HCT116 (cell line): ENCODE data around the gene SP100. TPM values are rescaled to one million over a fixed set of nuclear protein-coding genes. Genes with fewer than 3 reads are reported as not detected.

Experiments
- ATAC-seq: fragments of 200-7000 bp; cut with Tn5 transposase; 2 replicates; pipeline ENCODE4 v1.9.1; 2020; ENCODE audit warnings: mild to moderate bottlenecking, moderate library complexity
- BruUV-seq: library from RNA; stranded (reverse); fragments of 400-500 nt; replicated peaks from 2 replicates; lab custom pipeline; 2021; lab: Mats Ljungman, UMichigan
- CTCF ChIA-PET: fragments of 300-600 bp; sonication (Branson Sonifier 250); formaldehyde crosslinking; loops from one replicate; lab custom pipeline; 2021; ENCODE audit warnings: antibody characterized with exemption; lab: Charles Lee
- POLR2A ChIA-PET: fragments of 300-600, 350-600 bp; sonication (Branson Sonifier 250); formaldehyde crosslinking; loops from one replicate; lab custom pipeline; 2021; ENCODE audit warnings: antibody characterized with exemption; lab: Charles Lee
- RAD21 ChIA-PET, 2 experiments: fragments of 300-600 bp; sonication (Branson Sonifier 250); formaldehyde crosslinking; loops; one replicate each; lab custom pipeline; 2023; ENCODE audit warnings: low total read pairs in 2 of 2; ENCODE audit not compliant: uncharacterized antibody in 2 of 2, unreplicated experiment in 2 of 2, low non-redundant PET in 1 of 2; lab: Charles Lee
- DNase-seq: peaks from one replicate; pipeline ENCODE4 v3.0.0-alpha.2; 2010; ENCODE audit warnings: low read depth, low spot score
- H2AFZ ChIP-seq: fragments of 200-600 bp; shearing (Covaris generic), sonication (generic); 2 replicates; pipeline ENCODE4 v1.6.1; 2017; ENCODE audit warnings: low read depth, mixed run types, mixed read lengths, antibody characterized with exemption, low read length; ENCODE audit not compliant: poor library complexity, severe bottlenecking
- H3K27ac ChIP-seq: 2 replicates; pipeline ENCODE4 v1.5.1; 2012; ENCODE audit warnings: low read depth, low read length
- H3K27me3 ChIP-seq: fragments of 200-600 bp; sonication (generic); 2 replicates; pipeline ENCODE4 v1.6.1; 2016; ENCODE audit warnings: mixed run types, low read length, mixed read lengths; ENCODE audit not compliant: insufficient read depth
- H3K36me3 ChIP-seq, 2 experiments: fragments of 200-500 bp in 1 of 2; fragments of 200-600 bp in 1 of 2; sonication (Bioruptor generic) in 1 of 2; sonication (generic) in 1 of 2; 2 replicates each; pipeline versions ENCODE4 v1.5.1 to v1.6.1; 2014 to 2016; ENCODE audit warnings: low read length in 2 of 2, inconsistent platforms in 1 of 2, mixed read lengths in 1 of 2, mixed run types in 1 of 2; ENCODE audit not compliant: insufficient read depth in 2 of 2, control insufficient read depth in 1 of 2
- H3K4me1 ChIP-seq, 2 experiments: fragments of 200-600 bp in 1 of 2; sonication (generic) in 1 of 2; 2 replicates each; pipeline versions ENCODE4 v1.5.1 to v1.6.1; 2012 to 2017; ENCODE audit warnings: low read length in 2 of 2, inconsistent platforms in 1 of 2, mild to moderate bottlenecking in 1 of 2, mixed read lengths in 1 of 2, mixed run types in 1 of 2, moderate library complexity in 1 of 2; ENCODE audit not compliant: insufficient read depth in 2 of 2, control insufficient read depth in 1 of 2
- H3K4me2 ChIP-seq: fragments of 200-600 bp; sonication (generic); 2 replicates; pipeline ENCODE4 v1.6.1; 2017; ENCODE audit warnings: mixed run types, low read length, mixed read lengths
- H3K4me3 ChIP-seq, 2 experiments: fragments of 200-600 bp in 1 of 2; sonication (generic) in 1 of 2; replicated peaks in 1 of 2; 2 replicates each; pipeline ENCODE4 v1.5.1; 2011 to 2016; ENCODE audit warnings: low read length in 2 of 2, control low read depth in 1 of 2, low read depth in 1 of 2, mild to moderate bottlenecking in 1 of 2, mixed read lengths in 1 of 2, mixed run types in 1 of 2
- H3K79me2 ChIP-seq: fragments of 200-600 bp; sonication (generic); 2 replicates; pipeline ENCODE4 v1.6.1; 2017; ENCODE audit warnings: mild to moderate bottlenecking, mixed run types, low read length, moderate library complexity, mixed read lengths; ENCODE audit not compliant: insufficient read depth
- H3K9ac ChIP-seq: fragments of 200-600 bp; sonication (generic); 2 replicates; pipeline ENCODE4 v1.6.1; 2016; ENCODE audit warnings: low read length, mixed read lengths
- H3K9me2 ChIP-seq: fragments of 200-600 bp; sonication (generic), shearing (Covaris generic); 2 replicates; pipeline ENCODE4 v1.6.1; 2017; ENCODE audit warnings: mixed run types, mild to moderate bottlenecking, moderate library complexity; ENCODE audit not compliant: insufficient read depth
- H3K9me3 ChIP-seq, 2 experiments: fragments of 200-500 bp in 1 of 2; fragments of 200-600 bp in 1 of 2; sonication (Bioruptor generic) in 1 of 2; sonication (generic) in 1 of 2; 2 replicates each; pipeline ENCODE4 v1.6.1; 2014 to 2017; ENCODE audit warnings: low read length in 2 of 2, mixed read lengths in 2 of 2, inconsistent platforms in 1 of 2, low read depth in 1 of 2, mild to moderate bottlenecking in 1 of 2, mixed run types in 1 of 2, moderate library complexity in 1 of 2; ENCODE audit not compliant: control insufficient read depth in 1 of 2, insufficient read depth in 1 of 2
- H4K20me1 ChIP-seq: fragments of 200-600 bp; sonication (generic), shearing (Covaris generic); 2 replicates; pipeline ENCODE4 v1.6.1; 2017; ENCODE audit warnings: mixed run types, mild to moderate bottlenecking, moderate library complexity; ENCODE audit not compliant: insufficient read depth
- ATF3 ChIP-seq: IDR thresholded peaks from 2 replicates; pipeline ENCODE4 v1.6.1; 2012
- CBX3 ChIP-seq: IDR thresholded peaks from 2 replicates; pipeline ENCODE4 v1.6.1; 2012; ENCODE audit warnings: low read depth
- CEBPB ChIP-seq: IDR thresholded peaks from 2 replicates; pipeline ENCODE4 v1.6.1; 2012; ENCODE audit warnings: low read depth
- CTCF ChIP-seq, 3 experiments: fragments of 200-600 bp in 1 of 3; sonication (generic) in 1 of 3; IDR thresholded peaks in 2 of 3; conservative IDR thresholded peaks in 1 of 3; 2 replicates each; pipeline ENCODE4 v1.5.1; 2012 to 2017; ENCODE audit warnings: low read depth in 2 of 3, low read length in 2 of 3, antibody characterized with exemption in 1 of 3, borderline replicate concordance in 1 of 3, control low read depth in 1 of 3, mild to moderate bottlenecking in 1 of 3, mixed read lengths in 1 of 3, mixed run types in 1 of 3, moderate library complexity in 1 of 3; ENCODE audit not compliant: insufficient read depth in 1 of 3
- EGR1 ChIP-seq: IDR thresholded peaks from 2 replicates; pipeline ENCODE4 v1.6.1; 2012; ENCODE audit warnings: low read depth
- ELF1 ChIP-seq: IDR thresholded peaks from 2 replicates; pipeline ENCODE4 v1.6.1; 2012; ENCODE audit warnings: low read depth, borderline replicate concordance
- EZH2 ChIP-seq: fragments of 200-600 bp; sonication (generic); IDR thresholded peaks from 2 replicates; pipeline ENCODE4 v1.6.1; 2017; ENCODE audit warnings: antibody characterized with exemption, mixed run types
- EZH2phosphoT487 ChIP-seq: fragments of 200-600 bp; IDR thresholded peaks from 2 replicates; pipeline ENCODE4 v1.6.1; 2018; ENCODE audit warnings: antibody characterized with exemption, borderline replicate concordance
- JUND ChIP-seq: IDR thresholded peaks from 2 replicates; pipeline ENCODE4 v1.6.1; 2012
- POLR2A ChIP-seq: IDR thresholded peaks from 2 replicates; pipeline ENCODE4 v1.7.0; 2011; ENCODE audit warnings: borderline replicate concordance; ENCODE audit not compliant: insufficient read depth, insufficient read length; ENCODE audit errors: extremely low read depth
- RAD21 ChIP-seq: IDR thresholded peaks from 2 replicates; pipeline ENCODE4 v1.6.1; 2012; ENCODE audit warnings: low read depth, mild to moderate bottlenecking
- TCF7L2 ChIP-seq: IDR thresholded peaks from 2 replicates; pipeline ENCODE4 v1.7.0; 2011; ENCODE audit warnings: borderline replicate concordance, inconsistent platforms; ENCODE audit not compliant: insufficient read depth, insufficient read length; ENCODE audit errors: extremely low read depth
- intact Hi-C: fragments of 100-400 bp; cut with micrococcal nuclease; formaldehyde crosslinking; loops from 2 replicates; pipeline ENCODE4 v1.10.0; 2022
- total RNA-seq: library from RNA; stranded (reverse); gene quantifications from one replicate; pipeline ENCODE4 v1.2.1, GENCODE V29; 2021; ENCODE audit not compliant: unreplicated experiment

SP100 gene
- total RNA-seq, 1 experiment from 2014 or later: 48.1 TPM

GRCh38 chr2:230569298-230569697 is 153.3 kb downstream of the SP100 start:
- no peaks in the 10 kb centered on the region for H3K79me2 ChIP-seq
- DNase-seq: no peak
- no peaks in the 10 kb centered on the region for H3K4me1 ChIP-seq
- CTCF ChIA-PET: no interaction called here
- H3K4me2 ChIP-seq: no peak overlapping the region
- no peak overlapping the region for H2AFZ ChIP-seq
- no peaks in the 10 kb centered on the region for H3K27me3 ChIP-seq
- intact Hi-C loops: no loop called here
- TF ChIP-seq EGR1: no peak
- no peak for TF ChIP-seq RAD21
- no peak for TF ChIP-seq CBX3
- TF ChIP-seq TCF7L2: no peak
- no peak for TF ChIP-seq EZH2
- no peak for TF ChIP-seq EZH2phosphoT487
- TF ChIP-seq POLR2A: no peak
- TF ChIP-seq CEBPB: no peak
- no peak for TF ChIP-seq ELF1
- TF ChIP-seq ATF3: no peak
- TF ChIP-seq JUND: no peak
- BruUV-seq: no TSS peak
- POLR2A ChIA-PET: no interaction called here
- no peak overlapping the region for H3K9ac ChIP-seq
- H3K27ac ChIP-seq: no peak overlapping the region
- no peaks in the 10 kb centered on the region for H3K36me3 ChIP-seq
- H3K4me3 ChIP-seq: no peak overlapping the region
- RAD21 ChIA-PET: no interaction called here
- no peaks in the 10 kb centered on the region for H3K9me3 ChIP-seq
- no peak for ATAC-seq
- H4K20me1 ChIP-seq: no peaks in the 10 kb centered on the region
- no peaks in the 10 kb centered on the region for H3K9me2 ChIP-seq

- H4K20me1 ChIP-seq: no peaks in the 10 kb centered on the region
- no peak overlapping the region for H2AFZ ChIP-seq
- DNase-seq (no peak), ATAC-seq (peak; percentile 49; the same call in 1 of the 2 replicates)
- ChIA-PET POLR2A (no interaction called here), CTCF (no interaction called here), RAD21 (no interaction called here)
- H3K9me3 ChIP-seq: no peaks in the 10 kb centered on the region
- TF ChIP-seq CTCF (IDR thresholded peaks at IDR 0.05 in 2 of 3, conservative IDR thresholded peaks at IDR 0.05 in 1 of 3; ENCODE audit: borderline replicate concordance in 1 of 3, insufficient read depth in 1 of 3, low read depth in 2 of 3, low read length in 2 of 3) (peak in 1 of 3 experiments; percentile 14; a peak in 1 of 6 replicates), CBX3 (no peak)
- no peak overlapping the region for H3K9ac ChIP-seq
- no TSS peak for BruUV-seq
- no peaks in the 10 kb centered on the region for H3K79me2 ChIP-seq
- no peak overlapping the region for H3K4me3 ChIP-seq
- H3K4me1 ChIP-seq: peaks cover 7 to 9% of the 10 kb centered on the region in 2 experiments
- H3K4me2 ChIP-seq: no peak overlapping the region
- H3K27ac ChIP-seq: no peak overlapping the region
- H3K27me3 ChIP-seq: no peaks in the 10 kb centered on the region
- intact Hi-C loops: no loop called here
- H3K36me3 ChIP-seq: no peaks in the 10 kb centered on the region
- H3K9me2 ChIP-seq: no peaks in the 10 kb centered on the region
Observed at GRCh38 chr2:230570987-230571386, 155.0 kb downstream of the SP100 start.
